ENCODE measurements around the gene RNF10.

The RNF10 gene

GRCh38 chr12:120588371-120588770 is 54.2 kb downstream of the RNF10 start:
- DNase-seq (ENCODE audit: low read depth in 1 of 2, low spot score in 1 of 2): no peak
- TF ChIP-seq SPI1 (IDR thresholded peaks at IDR 0.05; ENCODE audit: borderline replicate concordance, low read depth) (no peak), GABPA (IDR thresholded peaks at IDR 0.05; ENCODE audit: low read depth) (no peak), REST (IDR thresholded peaks at IDR 0.05; ENCODE audit: insufficient replicate concordance, low read depth) (no peak), CTCF (IDR thresholded peaks at IDR 0.05; ENCODE audit: insufficient read depth, low read length) (no peak), POLR2AphosphoS5 (IDR thresholded peaks at IDR 0.05; ENCODE audit: low read depth) (no peak)
- H3K27me3 ChIP-seq (ENCODE audit: insufficient read depth, poor library complexity, severe bottlenecking): peaks cover 2% of the 10 kb centered on the region
- no peak overlapping the region for H3K4me3 ChIP-seq (replicated peaks; ENCODE audit: insufficient read depth, low read length)
- H3K27ac ChIP-seq (replicated peaks): no peak overlapping the region

GRCh38 chr12:120588948-120589930 is 55.1 kb downstream of the RNF10 start:
- no peak overlapping the region for H3K27ac ChIP-seq (replicated peaks)
- DNase-seq (ENCODE audit: low read depth in 1 of 2, low spot score in 1 of 2): no peak
- peaks cover 2% of the 10 kb centered on the region for H3K27me3 ChIP-seq (ENCODE audit: insufficient read depth, poor library complexity, severe bottlenecking)
- no peak overlapping the region for H3K4me3 ChIP-seq (replicated peaks; ENCODE audit: insufficient read depth, low read length)
- TF ChIP-seq REST (IDR thresholded peaks at IDR 0.05; ENCODE audit: insufficient replicate concordance, low read depth) (no peak), CTCF (IDR thresholded peaks at IDR 0.05; ENCODE audit: insufficient read depth, low read length) (no peak), GABPA (IDR thresholded peaks at IDR 0.05; ENCODE audit: low read depth) (no peak)

GRCh38 chr12:120590741-120591407 is 56.7 kb downstream of the RNF10 start:
- Histone ChIP-seq H3K27ac (replicated peaks) (no peak overlapping the region), H3K27me3 (ENCODE audit: insufficient read depth, poor library complexity, severe bottlenecking) (no peaks in the 10 kb centered on the region), H3K4me3 (replicated peaks; ENCODE audit: insufficient read depth, low read length) (no peak overlapping the region)
- no peak for DNase-seq (ENCODE audit: low read depth in 1 of 2, low spot score in 1 of 2)
- TF ChIP-seq SPI1 (IDR thresholded peaks at IDR 0.05; ENCODE audit: borderline replicate concordance, low read depth) (no peak), GABPA (IDR thresholded peaks at IDR 0.05; ENCODE audit: low read depth) (no peak), REST (IDR thresholded peaks at IDR 0.05; ENCODE audit: insufficient replicate concordance, low read depth) (no peak), CTCF (IDR thresholded peaks at IDR 0.05; ENCODE audit: insufficient read depth, low read length) (no peak), POLR2AphosphoS5 (IDR thresholded peaks at IDR 0.05; ENCODE audit: low read depth) (no peak)

All from HL-60 (cell line).